Uterus (tissue), 4 donors: ENCODE measurements around the gene GRHL3. TPM values are rescaled to one million over a fixed set of nuclear protein-coding genes. Genes with fewer than 3 reads are reported as not detected.

ENCODE experiments used
- DNase-seq, 2 donors: peaks; one replicate each; pipeline ENCODE4 v3.0.0-alpha.2; 2019 to 2020
- H3K27ac ChIP-seq, 2 donors: fragments of 200-600 bp; sonication (generic); 1 replicate in 1 of 2; 2 replicates in 1 of 2; pipeline ENCODE4 v1.5.1; 2016 to 2018
- H3K27me3 ChIP-seq, 2 donors: fragments of 200-600 bp; sonication (generic); one replicate each; pipeline ENCODE4 v1.5.1; 2018 to 2019; ENCODE audit warnings: control low read depth in 1 of 2
- H3K36me3 ChIP-seq, 2 donors: fragments of 200-600 bp; sonication (generic); one replicate each; pipeline ENCODE4 v1.5.1; 2019; ENCODE audit warnings: control low read depth in 1 of 2
- H3K4me1 ChIP-seq, 2 donors: fragments of 200-600 bp; sonication (generic); one replicate each; pipeline ENCODE4 v1.5.1; 2018 to 2019; ENCODE audit warnings: control low read depth in 1 of 2
- H3K4me3 ChIP-seq, 2 donors: fragments of 200-600 bp; sonication (generic); 1 replicate in 1 of 2; 2 replicates in 1 of 2; pipeline ENCODE4 v1.5.1; 2018 to 2019; ENCODE audit warnings: mild to moderate bottlenecking in 1 of 2
- H3K9me3 ChIP-seq, 2 donors: fragments of 200-600 bp; sonication (generic); one replicate each; pipeline ENCODE4 v1.5.1; 2019; ENCODE audit warnings: control low read depth in 1 of 2
- CTCF ChIP-seq, 4 experiments: fragments of 200-600 bp in 2 of 4; fragments of 450-650 bp in 2 of 4; sonication (generic) in 2 of 4; IDR thresholded peaks; one replicate each; pipeline ENCODE4 v1.5.1; 2016 to 2019; ENCODE audit warnings: antibody characterized with exemption in 4 of 4, mild to moderate bottlenecking in 2 of 4, moderate library complexity in 1 of 4
- POLR2A ChIP-seq, 2 donors: fragments of 450-650 bp; IDR thresholded peaks; one replicate each; pipeline ENCODE4 v1.6.1; 2016; ENCODE audit warnings: antibody characterized with exemption in 2 of 2, mild to moderate bottlenecking in 1 of 2, moderate library complexity in 1 of 2
- intact Hi-C: fragments of 100-400 bp; cut with DNase I; formaldehyde crosslinking; loops from one replicate; pipeline ENCODE4 v1.15.1; 2023; ENCODE audit warnings: low total_unique reads
- total RNA-seq, 4 donors: library from RNA; depleted of rRNA in 3 of 4; stranded (reverse); fragments of >200 nt in 3 of 4; gene quantifications; one replicate each; pipeline versions ENCODE4 v1.1.0 to v1.2.4, GENCODE V29; 2014 to 2023
- donor health status: DM: yes; HTN: yes; CAD: no.

GRHL3 gene
- total RNA-seq, 4 donors from 2014 or later, result 0.15 to 0.35 TPM; not detected in 2

GRCh38 chr1:24391882-24392603, 72.9 kb downstream of the GRHL3 start:
- DNase-seq, result peak; percentile 53 to 59
- TF ChIP-seq CTCF (IDR thresholded peaks at IDR 0.05) (peak; percentile 62 to 73 (median 66)), POLR2A (IDR thresholded peaks at IDR 0.05) (no peak)

GRCh38 chr1:24392604-24392946, 73.4 kb downstream of the GRHL3 start:
- intact Hi-C loops, result loop anchor here (2.0 kb wide), 1 partner anchor 192 kb away; no protein-coding TSS in a partner anchor
- H3K27ac ChIP-seq, result peak overlapping the region; percentile 86 to 88
- H3K4me1 ChIP-seq, result no peaks in the 10 kb centered on the region
- TF ChIP-seq POLR2A (IDR thresholded peaks at IDR 0.05), result no peak
- no peak for TF ChIP-seq CTCF (IDR thresholded peaks at IDR 0.05)
- no peaks in the 10 kb centered on the region for H3K36me3 ChIP-seq
- H3K4me3 ChIP-seq, result no peak overlapping the region
- no peak for DNase-seq
- H3K27me3 ChIP-seq, result no peaks in the 10 kb centered on the region
- no peaks in the 10 kb centered on the region for H3K9me3 ChIP-seq

More at GRCh38 chr1:24391882-24392603, 72.9 kb downstream of the GRHL3 start:
- peak overlapping the region; percentile 86 to 88 for H3K27ac ChIP-seq
- H3K27me3 ChIP-seq, result no peaks in the 10 kb centered on the region
- intact Hi-C loops, result loop anchor here (2.0 kb wide), 1 partner anchor 191 kb away; no protein-coding TSS in a partner anchor
- H3K36me3 ChIP-seq, result no peaks in the 10 kb centered on the region
- no peak overlapping the region for H3K4me3 ChIP-seq
- H3K9me3 ChIP-seq, result no peaks in the 10 kb centered on the region
- no peaks in the 10 kb centered on the region for H3K4me1 ChIP-seq

GRCh38 chr1:24392982-24393650, 74.0 kb downstream of the GRHL3 start:
- H3K9me3 ChIP-seq, result no peaks in the 10 kb centered on the region
- peak overlapping the region; percentile 86 to 88 for H3K27ac ChIP-seq
- no peaks in the 10 kb centered on the region for H3K36me3 ChIP-seq
- H3K4me3 ChIP-seq, result no peak overlapping the region
- DNase-seq, result no peak
- intact Hi-C loops, result loop anchor here (2.0 kb wide), 1 partner anchor 192 kb away; no protein-coding TSS in a partner anchor
- no peaks in the 10 kb centered on the region for H3K4me1 ChIP-seq
- no peak for TF ChIP-seq CTCF (IDR thresholded peaks at IDR 0.05)
- TF ChIP-seq POLR2A (IDR thresholded peaks at IDR 0.05), result no peak
- H3K27me3 ChIP-seq, result no peaks in the 10 kb centered on the region

- no peak for TF ChIP-seq CTCF (IDR thresholded peaks at IDR 0.05)
- no peak for TF ChIP-seq POLR2A (IDR thresholded peaks at IDR 0.05)
- H3K9me3 ChIP-seq, result no peaks in the 10 kb centered on the region
- H3K4me1 ChIP-seq, result no peaks in the 10 kb centered on the region
- H3K4me3 ChIP-seq, result no peak overlapping the region
- H3K27me3 ChIP-seq, result no peaks in the 10 kb centered on the region
- no peaks in the 10 kb centered on the region for H3K36me3 ChIP-seq
- no peak for DNase-seq
- peak overlapping the region; percentile 26 to 33 for H3K27ac ChIP-seq
- intact Hi-C loops, result loop anchor here (2.0 kb wide), 1 partner anchor 193 kb away; no protein-coding TSS in a partner anchor
Measured at GRCh38 chr1:24393892-24394291, 74.7 kb downstream of the GRHL3 start.

GRCh38 chr1:24400065-24400464, 80.9 kb downstream of the GRHL3 start:
- Histone ChIP-seq H3K27ac (no peak overlapping the region), H3K4me3 (no peak overlapping the region), H3K36me3 (no peaks in the 10 kb centered on the region), H3K9me3 (no peaks in the 10 kb centered on the region), H3K4me1 (no peaks in the 10 kb centered on the region), H3K27me3 (no peaks in the 10 kb centered on the region)
- no peak for DNase-seq
- intact Hi-C loops, result no loop called here
- TF ChIP-seq POLR2A (IDR thresholded peaks at IDR 0.05), result no peak
